RWPE1 (cell line): ENCODE measurements around the gene FAM107B.

Experiments used
- CTCF ChIA-PET: fragments of 350-600 bp; sonication (Branson Sonifier 250); formaldehyde crosslinking; extraction: SDS; loops from one replicate; lab custom pipeline; 2021; lab: Yijun Ruan, JAX
- POLR2A ChIA-PET: fragments of 400-600 bp; formaldehyde crosslinking; extraction: SDS; loops from one replicate; lab custom pipeline; 2020; ENCODE audit warnings: antibody characterized with exemption; ENCODE audit not compliant: low non-redundant PET; lab: Yijun Ruan, JAX
- DNase-seq: peaks from one replicate; pipeline ENCODE4 v3.0.0; 2012; ENCODE audit warnings: low spot score
- H3K27ac ChIP-seq: fragments of 450-650 bp; 2 replicates; pipeline ENCODE4 v1.5.1; 2017
- CTCF ChIP-seq: fragments of 450-650 bp; conservative IDR thresholded peaks from 2 replicates; pipeline ENCODE4 v1.5.1; 2017; ENCODE audit warnings: low read depth, mild to moderate bottlenecking

Gene FAM107B

DNA sequence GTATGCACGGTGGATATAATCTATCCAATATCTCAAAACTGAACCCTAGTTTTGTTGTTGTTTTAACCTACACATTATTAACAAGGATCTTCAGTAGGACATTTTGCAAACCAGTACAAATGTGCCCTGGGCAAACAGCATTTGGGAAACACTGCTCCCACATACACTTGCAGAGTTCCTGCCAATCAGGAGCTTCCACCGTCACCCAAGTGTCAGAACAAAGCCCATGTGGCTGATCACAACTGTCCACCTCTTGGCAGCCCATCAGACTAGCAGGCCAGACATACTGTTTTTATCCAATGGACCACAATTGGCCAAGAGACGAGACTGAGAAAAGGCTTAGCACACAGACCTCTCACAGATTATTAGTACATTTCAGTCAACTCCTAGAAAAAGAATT is 200.4 kb downstream of the FAM107B start:
- CTCF ChIA-PET = no interaction called here
- no peak overlapping the region for H3K27ac ChIP-seq
- POLR2A ChIA-PET = no interaction called here
- no peak for DNase-seq
- TF ChIP-seq CTCF = no peak

- peak; percentile 20 for DNase-seq
- no peak for TF ChIP-seq CTCF
- ChIA-PET POLR2A (no interaction called here), CTCF (no interaction called here)
- H3K27ac ChIP-seq = no peak overlapping the region
Measured at GRCh38 chr10:14573666-14574261, 200.9 kb downstream of the FAM107B start.

DNA sequence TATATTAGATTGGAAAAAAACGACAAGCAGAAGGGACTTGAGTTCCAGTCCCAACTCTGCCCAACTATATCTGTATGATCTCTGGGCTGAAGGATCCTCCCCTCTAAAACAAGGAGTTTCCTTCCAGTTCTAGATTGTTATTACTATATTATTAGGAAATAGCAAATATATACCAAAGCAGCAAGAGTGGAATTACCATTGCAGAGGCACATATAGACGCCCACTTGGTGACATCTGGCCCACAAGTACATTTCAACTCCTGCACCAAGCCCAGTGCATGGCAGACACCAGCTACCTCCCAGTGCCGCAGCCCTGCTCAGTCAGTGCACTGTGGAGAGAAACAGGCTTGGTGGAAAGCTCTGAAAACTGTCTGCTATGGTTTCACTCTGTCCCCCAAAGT is 201.9 kb downstream of the FAM107B start:
- TF ChIP-seq CTCF = no peak
- ChIA-PET POLR2A (no interaction called here), CTCF (no interaction called here)
- no peak for DNase-seq
- no peak overlapping the region for H3K27ac ChIP-seq

DNA sequence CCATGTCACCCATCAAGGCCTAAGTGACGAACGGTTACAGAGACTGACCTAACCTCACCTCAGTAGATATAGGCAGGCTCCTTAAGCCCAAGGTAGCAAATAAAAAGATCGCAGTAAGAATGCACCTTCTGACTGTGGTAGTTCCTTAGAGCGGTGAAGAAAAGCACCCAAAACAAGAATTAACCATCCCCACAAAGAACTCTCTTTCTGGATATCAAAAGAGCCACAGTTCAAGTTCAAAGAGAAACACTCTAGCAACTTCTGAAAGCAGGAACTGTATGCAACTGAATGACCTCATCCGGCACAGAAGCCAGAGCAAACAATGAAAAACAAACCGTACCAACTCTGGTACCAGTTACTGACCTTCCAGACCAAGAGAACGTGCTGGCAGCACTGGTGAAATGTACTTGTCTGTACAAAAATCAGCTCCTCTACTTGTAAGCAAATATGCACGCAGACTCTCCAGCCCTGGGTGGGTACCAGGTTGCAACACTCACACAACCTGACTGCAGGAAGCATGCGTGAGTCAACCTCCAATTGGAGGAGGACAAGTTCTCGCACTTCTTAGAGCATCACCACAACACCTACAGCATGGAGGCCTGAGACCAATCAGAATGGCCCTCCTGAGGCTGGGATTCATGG is 202.7 kb downstream of the FAM107B start:
- POLR2A ChIA-PET = no interaction called here
- peak overlapping the region; percentile 36 for H3K27ac ChIP-seq
- CTCF ChIA-PET = interaction anchor here (0.6 kb wide), 1 partner anchor 1249 kb away, joined by 3 read pairs; no protein-coding TSS in a partner anchor
- peak; percentile 44 for DNase-seq
- TF ChIP-seq CTCF = no peak

DNA sequence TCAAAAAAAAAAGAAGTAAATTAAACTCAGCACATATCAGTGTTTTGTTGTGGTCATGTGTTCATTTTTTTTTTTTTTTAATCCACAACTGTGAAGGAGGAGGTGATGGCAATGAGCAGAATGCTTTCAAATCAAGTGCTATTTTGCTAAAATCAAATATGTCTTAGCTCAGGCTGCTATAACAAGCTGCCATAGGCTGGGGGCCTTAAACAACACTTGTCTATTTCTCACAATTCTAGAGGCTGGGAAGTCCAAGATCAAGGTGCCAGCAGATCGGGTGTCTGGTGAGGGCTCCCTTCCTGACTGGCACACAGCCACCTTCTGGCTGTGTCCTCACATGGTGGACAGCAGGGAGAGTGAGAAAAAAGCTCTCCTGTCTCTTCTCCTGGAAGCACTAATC is 203.9 kb downstream of the FAM107B start:
- CTCF ChIA-PET = no interaction called here
- no peak for TF ChIP-seq CTCF
- H3K27ac ChIP-seq = no peak overlapping the region
- POLR2A ChIA-PET = interaction anchor here (0.7 kb wide), 1 partner anchor 21 kb away, joined by 3 read pairs; no protein-coding TSS in a partner anchor
- DNase-seq = no peak

GRCh38 chr10:14569274-14570060 is 205.2 kb downstream of the FAM107B start:
- no peak for TF ChIP-seq CTCF
- DNase-seq = no peak
- ChIA-PET CTCF (no interaction called here), POLR2A (no interaction called here)
- no peak overlapping the region for H3K27ac ChIP-seq
